ENCODE measurements around the gene MIDN.
A peak's percentile ranks its signal among the peaks of the same experiment; 100 is the strongest.

The MIDN gene

DNA sequence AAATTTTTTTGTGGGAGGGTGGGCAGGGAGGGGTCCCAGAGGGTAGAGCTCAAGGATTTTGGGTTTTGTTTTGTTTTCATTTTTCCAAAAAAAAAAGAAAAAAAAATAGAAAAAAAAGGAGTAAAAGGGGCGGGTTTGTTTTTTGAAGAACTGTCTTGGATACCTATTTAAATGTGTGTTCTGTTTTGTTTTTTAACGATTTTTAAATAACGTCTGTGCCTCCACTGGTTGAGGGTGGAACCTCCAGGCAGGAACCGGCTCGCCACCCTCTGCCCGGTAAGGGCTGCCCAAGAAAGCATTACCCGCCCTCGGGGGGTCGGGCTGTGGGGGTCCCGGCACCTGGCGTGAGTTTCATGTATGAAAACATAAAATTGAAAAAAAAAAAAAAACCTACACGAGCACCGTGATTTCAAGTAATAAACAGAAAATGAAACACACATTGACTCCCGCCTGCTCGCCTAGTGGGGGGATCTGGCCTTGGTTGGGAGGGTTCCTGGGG is 10.4 kb downstream of the MIDN start:
- no peak for DNase-seq (ENCODE audit: low spot score)

GRCh38 chr19:1259206-1259875 is 11.0 kb downstream of the MIDN start:
- no peak for DNase-seq (ENCODE audit: low spot score)

DNA sequence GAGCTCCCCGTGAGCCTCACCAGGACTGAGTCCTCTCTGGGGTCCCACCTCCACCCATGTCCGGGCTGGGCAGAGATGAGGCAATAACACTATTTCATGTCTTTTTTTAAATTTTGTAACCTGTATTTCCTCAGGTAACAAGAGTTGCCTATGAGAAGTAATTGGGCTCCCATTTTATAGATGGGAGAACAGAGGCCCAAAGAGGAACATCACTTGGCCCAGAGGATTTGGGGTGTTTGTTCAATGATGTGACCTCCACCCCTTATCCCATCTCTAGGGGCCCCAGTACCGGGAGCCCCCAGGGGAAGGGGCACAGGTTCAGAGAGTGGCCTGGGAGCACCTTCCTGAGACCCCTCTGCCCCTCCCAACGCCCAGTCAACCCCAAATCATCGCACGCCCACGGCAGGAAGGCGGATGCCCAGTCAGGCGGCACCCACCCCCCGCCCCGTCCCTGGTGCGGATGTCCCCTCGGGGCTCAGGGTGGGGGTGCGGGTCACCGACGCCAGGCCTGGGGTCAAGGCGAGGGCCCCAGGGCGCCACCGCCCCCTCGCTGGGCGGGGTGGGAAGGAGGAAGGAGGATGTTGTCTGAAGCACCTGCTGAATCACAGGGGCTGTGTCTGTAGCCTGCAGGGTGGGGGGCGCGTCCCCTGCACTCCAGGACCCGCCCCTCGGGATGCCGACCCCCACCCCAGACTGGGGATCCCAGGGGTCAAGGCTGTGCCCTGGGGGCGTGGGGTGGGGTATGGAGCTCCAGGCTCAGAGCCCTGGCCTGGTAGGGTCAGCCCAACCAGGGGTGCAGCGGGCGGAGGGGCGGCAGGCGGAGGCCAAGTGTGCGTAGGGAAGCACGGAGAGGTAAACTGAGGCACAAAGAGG is 11.7 kb downstream of the MIDN start:
- DNase-seq (ENCODE audit: low spot score) = no peak

DNA sequence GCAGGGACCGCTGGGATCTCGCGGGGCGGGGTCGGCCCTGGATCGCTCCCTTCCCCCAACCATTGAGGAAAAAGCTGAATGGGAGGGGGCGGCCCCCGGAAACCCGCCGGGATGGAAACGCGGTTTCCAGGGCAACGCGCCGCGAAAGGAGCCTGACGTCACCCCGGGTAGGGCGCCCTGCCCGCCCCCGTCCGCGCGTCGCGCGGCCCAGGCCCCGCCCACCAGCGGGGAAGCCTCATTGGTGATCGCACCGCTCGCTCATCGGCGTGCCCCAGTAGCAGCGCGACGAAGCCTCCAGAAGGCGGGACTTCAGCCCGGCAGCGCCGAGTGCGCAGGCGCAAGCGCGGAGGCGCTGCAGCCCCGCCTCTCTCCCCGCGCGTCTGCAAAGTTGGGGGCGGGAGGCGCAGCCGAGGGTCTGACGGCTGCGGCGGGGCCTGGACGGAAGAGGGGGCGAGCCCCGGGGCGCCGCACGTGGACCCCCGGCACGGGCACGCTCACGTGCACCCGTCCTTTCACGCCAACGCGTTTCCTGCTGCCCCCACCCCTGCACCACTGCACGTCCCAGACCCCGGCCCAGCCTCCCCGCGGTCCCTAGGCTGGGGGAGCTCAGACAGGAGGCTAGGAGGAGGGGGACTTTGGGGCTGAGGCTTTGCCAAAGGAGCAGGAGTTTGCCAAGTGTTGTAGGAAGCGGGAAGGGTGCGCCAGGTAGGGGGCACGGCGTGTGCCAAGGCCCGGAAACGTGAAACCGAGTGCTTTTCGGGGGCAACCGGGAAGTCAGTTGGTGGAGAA is 12.6 kb downstream of the MIDN start:
- peak; percentile 95 for DNase-seq (ENCODE audit: low spot score)

- no peak for DNase-seq (ENCODE audit: low spot score)
These were observed 13.1 kb downstream of the MIDN start for GRCh38 chr19:1261538-1261797.

GRCh38 chr19:1261798-1262622 is 13.6 kb downstream of the MIDN start:
- no peak for DNase-seq (ENCODE audit: low spot score)

DNA sequence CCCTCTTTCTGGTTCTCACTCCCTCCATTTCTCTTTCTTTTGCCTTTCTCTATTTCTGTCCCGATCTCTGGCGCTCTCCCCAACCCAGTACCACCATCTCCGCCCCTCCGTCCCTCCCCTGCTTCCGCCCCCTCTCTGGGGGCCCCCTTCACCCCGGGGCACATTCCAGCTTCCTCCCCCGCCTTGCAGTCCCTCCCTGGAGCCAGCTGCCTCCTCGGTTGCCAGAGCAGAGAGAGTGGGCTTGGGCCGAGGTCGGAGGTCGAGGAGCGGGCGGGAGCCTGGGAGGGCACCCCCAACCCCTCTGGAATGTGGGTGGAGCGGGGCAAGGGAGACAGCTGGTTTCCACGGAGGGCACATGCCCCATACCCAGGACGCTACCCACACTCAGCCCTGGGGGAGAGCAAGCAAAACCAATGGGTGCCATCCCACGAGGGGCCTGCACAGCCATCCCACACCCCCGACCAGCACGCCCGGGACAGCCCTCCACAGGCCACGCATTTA is 14.3 kb downstream of the MIDN start:
- no peak for DNase-seq (ENCODE audit: low spot score)

DNA sequence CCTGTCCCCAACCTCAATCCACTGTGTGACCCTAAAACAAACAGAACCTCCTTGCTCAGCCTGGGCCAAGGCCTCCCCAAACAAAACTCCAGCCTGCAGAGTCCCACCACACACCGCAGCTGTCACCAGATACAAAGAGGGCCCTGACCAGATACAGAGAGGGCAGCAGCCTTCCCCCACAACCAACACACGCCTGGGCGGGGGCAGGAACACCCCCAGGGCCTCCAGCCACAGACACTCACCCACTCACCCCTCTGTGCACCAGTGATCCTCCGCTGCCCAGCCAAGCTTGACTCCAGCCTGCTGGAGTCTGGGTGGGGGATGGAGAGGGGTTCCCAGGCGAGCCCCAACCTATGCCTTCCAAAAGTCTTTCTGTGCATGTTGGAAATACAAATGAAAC is 14.8 kb downstream of the MIDN start:
- no peak for DNase-seq (ENCODE audit: low spot score)

- no peak for DNase-seq (ENCODE audit: low spot score)
These were observed 16.6 kb downstream of the MIDN start for GRCh38 chr19:1264801-1265614.

GRCh38 chr19:1265615-1266128 is 17.3 kb downstream of the MIDN start:
- DNase-seq (ENCODE audit: low spot score) = no peak

GRCh38 chr19:1266129-1266915 is 17.9 kb downstream of the MIDN start:
- peak; percentile 76 for DNase-seq (ENCODE audit: low spot score)

DNA sequence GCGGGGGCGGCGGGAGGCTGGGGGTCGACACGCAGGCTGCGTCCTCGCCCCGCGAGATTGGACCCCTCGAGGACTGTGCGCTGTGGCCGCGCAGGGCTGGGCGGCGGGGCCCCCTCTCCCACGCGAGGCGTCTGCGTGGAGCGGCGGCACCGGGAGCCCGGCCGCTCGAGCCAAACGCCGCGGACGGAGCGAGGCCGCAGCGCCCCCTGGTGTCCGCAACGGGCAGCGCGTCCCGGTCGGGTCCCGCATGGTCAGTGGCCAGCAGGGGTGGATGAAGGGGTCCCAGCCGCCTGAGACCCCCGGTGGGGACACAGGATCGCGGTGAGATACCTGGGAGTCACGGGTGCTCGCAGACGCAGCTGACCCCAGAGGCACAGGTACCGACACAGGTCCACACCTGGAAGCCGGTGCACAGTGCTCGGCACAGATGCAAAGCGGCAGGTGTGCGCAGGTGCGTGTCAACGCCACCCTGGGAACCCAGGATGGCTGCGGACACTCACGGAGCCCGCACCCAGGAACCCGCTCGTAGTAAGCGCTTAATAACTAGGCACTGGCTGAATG is 18.6 kb downstream of the MIDN start:
- DNase-seq (ENCODE audit: low spot score) = no peak

DNA sequence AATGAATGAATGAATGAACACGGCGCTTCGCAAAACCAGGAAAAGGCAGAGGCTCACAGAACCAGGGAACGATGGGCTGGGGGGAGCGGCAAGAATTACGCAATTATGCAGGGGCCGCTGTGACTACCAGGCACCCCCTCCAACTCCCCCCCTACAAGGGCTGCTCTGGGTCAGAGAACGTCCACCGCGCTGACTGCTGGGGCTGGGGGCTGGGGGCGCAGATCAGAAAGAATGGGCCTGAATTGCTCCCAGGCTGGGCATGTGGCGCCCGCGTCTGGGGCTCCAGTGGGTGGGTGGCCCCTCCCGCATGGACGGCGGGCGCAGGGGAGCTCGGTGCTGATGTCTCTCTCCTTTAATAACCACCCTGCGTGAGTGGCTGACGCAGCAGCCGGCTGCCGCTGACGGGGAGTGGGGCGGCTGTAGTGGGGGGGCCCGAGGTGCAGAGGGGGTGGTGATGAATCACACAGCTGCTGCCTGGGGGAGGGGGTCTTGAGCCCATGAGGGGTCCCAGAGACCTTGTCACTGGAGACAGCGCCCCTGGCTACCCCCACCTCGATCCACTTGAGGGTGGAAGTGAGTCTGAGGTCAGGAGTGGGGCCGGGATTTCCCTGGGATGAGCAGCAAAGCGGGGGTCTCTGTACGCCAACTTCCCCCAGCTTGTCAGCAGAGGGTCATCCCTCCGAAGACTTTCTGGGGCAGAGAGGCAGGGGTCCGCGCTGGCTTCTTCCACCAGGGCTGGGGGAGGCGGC is 19.3 kb downstream of the MIDN start:
- no peak for DNase-seq (ENCODE audit: low spot score)

GRCh38 chr19:1268226-1269064 is 20.1 kb downstream of the MIDN start:
- no peak for DNase-seq (ENCODE audit: low spot score)

DNA sequence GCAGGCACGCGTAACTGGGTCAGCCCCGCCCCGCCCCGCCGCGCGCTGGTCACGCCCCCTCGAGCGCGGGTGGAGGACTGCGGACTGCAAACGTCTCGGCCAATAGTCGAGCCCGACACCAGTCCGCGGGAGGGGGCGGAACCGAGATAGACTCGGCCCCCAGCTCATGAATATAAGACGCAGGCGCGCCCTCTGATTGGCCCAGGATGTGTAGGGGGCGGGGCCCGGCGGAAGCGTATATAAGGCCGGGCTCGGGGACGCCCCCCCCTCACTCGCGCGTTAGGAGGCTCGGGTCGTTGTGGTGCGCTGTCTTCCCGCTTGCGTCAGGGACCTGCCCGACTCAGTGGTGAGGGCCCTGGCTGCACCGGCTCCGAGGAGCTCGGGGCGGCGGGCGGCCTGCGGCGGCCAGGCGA is 20.7 kb downstream of the MIDN start, which contains the start of gene CIRBP:
Gene CIRBP (plus strand): TSS at position 268 of the 413 bp plus-strand sequence. CDS start 1,602 bp downstream, outside the sequence.
- DNase-seq (ENCODE audit: low spot score) = peak; percentile 99

DNA sequence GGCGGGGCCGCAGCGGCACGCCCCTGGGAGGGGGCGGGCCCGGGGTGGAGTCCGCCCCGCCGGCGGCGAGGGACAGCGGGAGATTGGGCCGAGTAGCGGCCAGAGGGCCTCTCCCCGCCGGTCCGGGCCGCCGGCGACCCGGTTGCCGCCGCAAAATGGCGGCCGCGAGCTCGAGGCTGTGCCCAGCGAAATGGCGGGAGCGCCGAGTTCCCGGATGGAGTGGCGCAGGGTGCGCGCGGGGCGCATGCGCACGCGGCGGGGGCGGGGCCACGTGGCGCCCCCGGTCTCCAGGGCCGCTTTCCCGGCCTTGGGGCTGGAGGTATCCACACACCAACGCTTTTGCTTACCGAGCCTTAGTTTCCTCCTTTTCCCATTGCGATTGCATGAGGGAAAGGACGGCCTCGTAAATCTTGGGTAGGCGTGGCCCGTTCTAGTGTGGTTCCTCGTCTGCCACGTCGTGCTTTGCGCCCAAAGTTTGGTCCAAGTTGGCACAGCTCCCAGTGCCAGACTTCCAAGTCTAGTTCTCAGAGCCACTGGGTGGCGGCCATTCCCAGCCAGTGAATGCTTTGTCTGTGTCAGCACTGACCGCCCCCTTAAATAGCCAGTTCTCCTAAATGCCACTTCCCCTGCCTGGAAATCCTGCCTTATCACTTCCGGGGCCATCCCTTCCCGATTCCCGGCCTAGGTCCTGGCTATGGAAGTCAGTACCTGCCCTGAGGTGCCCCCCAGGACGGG is 21.3 kb downstream of the MIDN start:
- DNase-seq (ENCODE audit: low spot score) = peak; percentile 84
